HG02981 (cell line): Measurements from ENCODE around the gene LIX1L.

ENCODE experiments used
- ATAC-seq: cut with Tn5 transposase; IDR thresholded peaks from one replicate; pipeline ENCODE4 v1.9.1; 2021; ENCODE audit warnings: mild to moderate bottlenecking, moderate library complexity; ENCODE audit not compliant: unreplicated experiment

The LIX1L gene

GRCh38 chr1:145897969-145898368, 59.8 kb downstream of the LIX1L start:
- no peak for ATAC-seq

GRCh38 chr1:145895471-145895870, 62.3 kb downstream of the LIX1L start:
- no peak for ATAC-seq

DNA sequence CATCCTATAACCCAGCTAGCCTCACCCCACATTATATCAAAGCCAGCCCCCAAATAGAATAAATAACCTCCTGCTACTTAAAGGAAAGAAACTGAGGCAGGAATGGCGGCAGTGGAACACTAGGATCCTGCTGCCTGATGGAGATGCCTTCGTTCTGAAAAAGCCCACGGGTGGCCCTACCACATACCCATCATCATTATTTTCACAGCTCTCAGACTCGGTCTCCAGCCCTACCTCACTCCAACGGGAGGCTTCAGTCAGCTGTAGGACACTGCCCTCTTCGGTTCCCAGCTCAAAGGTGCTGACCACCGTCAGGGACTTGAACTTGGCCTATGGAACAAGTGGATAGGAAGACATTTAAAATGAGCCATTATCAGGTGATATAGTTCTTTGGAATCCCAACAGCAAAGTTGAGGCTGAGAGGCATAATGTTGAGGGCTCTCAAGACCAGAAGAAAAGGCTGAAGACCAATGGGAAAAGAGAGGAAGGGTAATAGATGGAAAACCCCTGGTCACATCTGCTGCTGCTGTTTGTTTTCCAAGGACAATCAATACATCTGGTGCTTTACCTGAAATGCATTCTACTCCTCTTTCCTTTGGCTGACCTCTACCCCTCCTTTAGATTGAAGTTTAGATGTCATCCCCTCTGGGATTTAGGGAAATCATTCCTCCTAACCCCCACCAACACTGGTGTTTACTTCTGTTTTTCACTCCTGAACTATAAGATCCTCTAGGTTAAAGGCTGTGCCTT, 64.3 kb downstream of the LIX1L start:
- ATAC-seq, result no peak

- no peak for ATAC-seq
These were observed 65.2 kb downstream of the LIX1L start for GRCh38 chr1:145892486-145893087.

DNA sequence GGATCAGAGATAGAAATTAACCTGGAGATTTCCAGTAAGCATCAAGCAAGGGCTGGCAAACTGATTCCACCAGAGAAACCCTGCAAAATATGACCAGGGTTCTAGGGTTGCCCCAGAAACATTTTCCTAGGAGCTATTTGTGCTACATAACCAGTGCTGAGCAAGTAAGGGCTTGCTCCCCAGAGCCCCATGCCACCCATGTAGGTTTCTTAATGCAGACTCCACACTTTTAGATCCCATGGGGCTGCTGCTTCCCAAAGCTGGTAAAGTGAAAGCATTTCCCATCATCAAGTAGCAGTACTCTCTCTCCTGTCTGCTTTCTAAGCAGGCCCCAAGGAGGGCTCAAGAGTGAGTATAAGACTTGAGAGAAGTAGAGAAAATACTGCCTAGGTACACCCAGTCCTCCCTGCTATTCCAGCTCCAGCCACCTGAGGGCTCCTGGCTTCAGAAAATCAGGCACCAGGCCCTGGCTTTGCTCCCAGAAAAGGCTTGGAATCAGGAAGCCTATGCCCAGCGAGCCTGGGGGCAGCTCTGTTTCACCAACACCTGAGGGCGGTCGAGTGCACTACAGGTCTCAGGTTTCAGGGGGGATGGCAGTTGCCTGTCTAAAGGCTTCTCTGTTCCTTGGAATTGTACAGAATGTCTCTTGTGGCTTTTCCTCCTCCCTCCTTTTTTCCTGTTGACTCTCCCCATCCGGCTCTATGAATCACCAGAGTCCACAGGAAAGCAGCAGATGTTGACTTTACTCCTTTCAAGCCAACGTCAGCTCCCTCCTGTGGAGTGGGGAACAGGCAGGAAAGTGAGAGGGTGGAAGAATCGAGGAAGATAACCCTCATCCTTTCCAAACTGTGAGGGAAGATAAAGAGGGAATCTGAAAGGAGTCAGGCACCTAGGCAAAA, 66.0 kb downstream of the LIX1L start:
- ATAC-seq, result no peak

DNA sequence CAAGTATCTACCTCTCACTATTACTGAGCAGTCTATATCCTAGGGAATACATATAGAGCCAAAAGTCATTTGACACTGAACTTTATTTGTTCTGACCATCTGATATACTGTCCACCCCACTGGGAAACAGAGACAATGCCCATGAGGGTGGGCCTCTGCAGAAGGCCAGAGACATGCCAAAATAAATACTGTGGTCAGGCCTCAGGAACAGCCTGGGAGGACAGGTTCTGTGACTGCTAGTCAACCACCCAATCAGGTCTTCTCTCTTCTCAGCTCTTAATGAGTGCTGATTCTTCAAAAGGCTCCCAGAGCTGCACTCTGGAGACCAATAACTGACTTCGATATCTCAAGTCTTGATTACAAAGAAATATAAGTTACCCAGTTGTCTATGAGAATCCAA, 66.7 kb downstream of the LIX1L start:
- ATAC-seq, result no peak

DNA sequence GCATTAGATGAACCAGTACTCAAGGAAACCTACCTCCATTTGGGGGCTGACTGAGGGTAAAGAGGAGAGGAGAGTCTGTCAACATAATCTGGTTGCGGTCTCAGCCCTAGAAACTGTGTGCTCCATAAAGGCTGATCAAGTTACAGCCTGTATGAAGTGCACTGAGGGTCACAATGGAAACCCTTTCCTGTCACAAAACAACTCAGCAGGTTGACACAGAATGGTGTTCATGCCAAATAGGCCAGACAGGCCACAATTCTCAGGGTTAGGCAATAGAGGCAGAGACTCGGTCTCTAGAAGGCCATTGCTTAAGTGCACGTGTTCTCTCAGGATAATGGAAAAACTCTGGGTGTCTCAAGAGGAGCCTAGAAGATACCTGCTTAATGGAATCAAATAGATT, 68.1 kb downstream of the LIX1L start:
- no peak for ATAC-seq

GRCh38 chr1:145887631-145888030, 70.2 kb downstream of the LIX1L start:
- no peak for ATAC-seq

DNA sequence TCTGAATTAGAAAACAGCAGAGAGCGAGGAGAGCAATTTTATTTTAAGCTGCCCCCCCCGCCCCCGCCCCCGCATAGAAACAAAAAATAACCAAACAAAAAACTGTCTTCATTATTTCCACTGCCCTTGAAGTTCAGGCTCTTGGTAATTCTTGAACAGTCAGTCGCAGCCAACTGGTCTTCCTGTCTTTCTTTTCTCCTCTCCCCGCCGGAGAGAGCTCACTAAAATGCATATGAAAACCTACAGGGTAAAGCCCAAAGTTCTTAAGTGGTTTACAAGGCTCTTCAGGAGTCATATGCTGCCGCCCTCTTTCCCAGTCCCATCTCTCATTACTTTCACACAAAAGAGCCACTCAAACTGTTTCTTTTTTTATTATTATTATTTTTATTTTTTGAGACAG, 71.0 kb downstream of the LIX1L start:
- no peak for ATAC-seq

- no peak for ATAC-seq
These were observed 71.4 kb downstream of the LIX1L start for GRCh38 chr1:145886390-145886789.

DNA sequence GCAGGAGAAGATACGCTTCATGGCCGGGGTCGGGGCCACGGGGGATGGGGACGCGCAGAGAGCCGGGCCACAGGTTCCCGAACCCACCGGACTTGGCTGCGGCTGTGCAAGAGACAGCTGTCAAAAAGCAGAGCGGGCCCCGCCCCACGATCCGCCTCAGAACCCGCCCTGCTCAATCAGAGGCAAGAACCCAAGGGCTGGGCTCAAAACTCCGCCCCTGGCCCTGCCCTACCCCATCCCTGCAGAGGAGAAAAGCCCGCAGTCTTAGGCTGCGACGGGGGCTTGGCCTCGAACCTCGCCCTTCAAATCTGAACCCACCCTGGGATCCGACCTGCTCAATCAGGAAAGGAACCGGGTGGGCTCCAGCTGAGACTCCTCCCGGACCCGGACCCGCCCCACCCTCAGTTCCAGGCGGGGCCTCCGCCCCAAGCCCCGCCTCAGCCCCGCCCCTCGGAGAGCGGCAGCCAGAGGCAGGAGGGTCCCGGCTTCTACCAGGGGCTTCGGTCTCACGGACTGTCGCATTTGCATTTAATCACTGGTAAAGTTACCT, 72.0 kb downstream of the LIX1L start, which contains the start of gene ANKRD35:
ANKRD35 (minus strand) TSS at position 129 of the 550 bp plus-strand sequence; CDS start at position 21, 108 bp downstream.
- ATAC-seq, result peak; percentile 100

DNA sequence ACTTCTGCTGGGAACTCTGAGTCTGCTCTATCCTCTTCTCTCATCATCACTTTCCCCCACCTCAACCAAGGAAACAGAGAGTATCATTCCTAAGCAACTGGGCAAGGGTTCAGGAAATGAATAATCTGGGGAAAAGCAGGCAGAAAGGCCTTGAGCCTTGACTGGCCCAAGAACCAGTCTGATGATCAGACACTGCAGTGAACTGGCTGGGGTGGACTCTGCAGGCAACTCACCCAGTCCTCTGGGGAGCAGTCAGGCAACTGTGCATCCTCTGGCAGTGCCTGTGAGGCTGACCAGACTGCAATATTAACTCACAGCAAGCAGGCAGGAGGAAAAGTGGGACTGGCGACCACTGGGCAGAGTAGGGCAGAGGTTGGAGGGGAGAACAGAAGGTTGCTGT, 73.1 kb downstream of the LIX1L start:
- no peak for ATAC-seq
